Subcutaneous adipose tissue (tissue), 4 donors: Measurements from ENCODE around the gene ZNF580. TPM values are rescaled to one million over a fixed set of nuclear protein-coding genes. Genes with fewer than 3 reads are reported as not detected.

Experiments
- total RNA-seq, 4 donors: library from RNA; depleted of rRNA; stranded (reverse); fragments of >200 nt; gene quantifications; one replicate each; pipeline ENCODE4 v1.1.0, GENCODE V29; 2016
- TF ChIP-seq, protein P1 (sequence below): fragments of 450-650 bp; IDR thresholded peaks from one replicate; pipeline ENCODE4 v1.5.1; 2016; ENCODE audit warnings: low read depth, mild to moderate bottlenecking, control low read depth, antibody characterized with exemption, moderate library complexity

ZNF580 gene
- total RNA-seq, 4 donors from 2014 or later, result 5.9 to 35.4 (median 12.3) TPM

DNA sequence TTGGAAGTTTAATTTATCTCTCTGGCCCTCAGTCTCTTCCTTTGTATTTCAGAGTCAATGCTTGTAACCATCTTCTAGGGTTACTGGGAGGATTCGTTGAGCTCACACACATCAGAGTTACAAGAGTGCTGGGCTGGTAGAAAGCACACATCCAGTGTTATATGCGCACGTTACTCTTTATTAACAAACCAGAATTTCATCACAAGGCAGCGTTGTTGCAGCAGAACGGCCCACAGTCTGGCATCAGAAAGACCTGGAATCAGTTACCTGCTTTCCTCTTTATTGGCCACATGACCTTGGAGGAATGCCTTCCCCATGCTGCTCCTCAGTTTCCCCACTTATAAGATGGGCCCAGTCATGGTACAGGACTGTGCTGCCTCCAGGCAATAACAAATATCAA is 31.5 kb upstream of the ZNF580 start:
- TF ChIP-seq, protein P1, sequence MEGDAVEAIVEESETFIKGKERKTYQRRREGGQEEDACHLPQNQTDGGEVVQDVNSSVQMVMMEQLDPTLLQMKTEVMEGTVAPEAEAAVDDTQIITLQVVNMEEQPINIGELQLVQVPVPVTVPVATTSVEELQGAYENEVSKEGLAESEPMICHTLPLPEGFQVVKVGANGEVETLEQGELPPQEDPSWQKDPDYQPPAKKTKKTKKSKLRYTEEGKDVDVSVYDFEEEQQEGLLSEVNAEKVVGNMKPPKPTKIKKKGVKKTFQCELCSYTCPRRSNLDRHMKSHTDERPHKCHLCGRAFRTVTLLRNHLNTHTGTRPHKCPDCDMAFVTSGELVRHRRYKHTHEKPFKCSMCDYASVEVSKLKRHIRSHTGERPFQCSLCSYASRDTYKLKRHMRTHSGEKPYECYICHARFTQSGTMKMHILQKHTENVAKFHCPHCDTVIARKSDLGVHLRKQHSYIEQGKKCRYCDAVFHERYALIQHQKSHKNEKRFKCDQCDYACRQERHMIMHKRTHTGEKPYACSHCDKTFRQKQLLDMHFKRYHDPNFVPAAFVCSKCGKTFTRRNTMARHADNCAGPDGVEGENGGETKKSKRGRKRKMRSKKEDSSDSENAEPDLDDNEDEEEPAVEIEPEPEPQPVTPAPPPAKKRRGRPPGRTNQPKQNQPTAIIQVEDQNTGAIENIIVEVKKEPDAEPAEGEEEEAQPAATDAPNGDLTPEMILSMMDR, result no peak

DNA sequence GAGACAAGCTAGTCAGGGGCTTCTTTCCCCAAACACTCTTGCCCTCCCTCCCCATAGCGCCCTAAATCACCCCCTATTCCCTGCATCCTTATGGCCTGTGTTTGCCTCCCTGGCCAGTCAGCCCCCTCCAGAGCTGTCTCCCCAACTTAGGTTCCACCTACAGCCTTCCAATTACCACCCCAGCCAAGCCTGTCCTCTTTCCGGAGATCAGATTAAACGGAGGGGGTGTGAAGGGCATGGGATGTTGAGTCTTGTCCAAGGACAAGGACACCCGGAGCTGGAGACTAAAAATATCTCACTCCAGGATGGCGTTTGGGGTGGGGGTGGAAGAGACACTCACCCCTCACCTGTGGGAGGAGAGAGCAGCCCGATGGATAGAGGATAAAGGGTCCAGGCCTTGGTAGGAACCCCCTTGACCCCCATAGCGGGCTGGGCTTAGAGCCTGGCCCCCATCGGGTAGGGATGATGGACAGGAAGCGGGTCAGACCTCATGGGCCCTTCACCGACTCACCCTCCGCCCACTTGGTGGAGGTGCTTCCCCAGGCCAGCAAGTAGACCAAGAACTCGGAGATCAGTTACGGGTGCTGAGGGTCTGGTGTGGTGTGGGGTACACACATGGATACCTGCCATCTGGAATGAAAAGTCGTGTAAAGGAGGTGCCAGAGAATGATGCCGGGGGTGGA is 29.4 kb upstream of the ZNF580 start:
- TF ChIP-seq, protein P1, result no peak

DNA sequence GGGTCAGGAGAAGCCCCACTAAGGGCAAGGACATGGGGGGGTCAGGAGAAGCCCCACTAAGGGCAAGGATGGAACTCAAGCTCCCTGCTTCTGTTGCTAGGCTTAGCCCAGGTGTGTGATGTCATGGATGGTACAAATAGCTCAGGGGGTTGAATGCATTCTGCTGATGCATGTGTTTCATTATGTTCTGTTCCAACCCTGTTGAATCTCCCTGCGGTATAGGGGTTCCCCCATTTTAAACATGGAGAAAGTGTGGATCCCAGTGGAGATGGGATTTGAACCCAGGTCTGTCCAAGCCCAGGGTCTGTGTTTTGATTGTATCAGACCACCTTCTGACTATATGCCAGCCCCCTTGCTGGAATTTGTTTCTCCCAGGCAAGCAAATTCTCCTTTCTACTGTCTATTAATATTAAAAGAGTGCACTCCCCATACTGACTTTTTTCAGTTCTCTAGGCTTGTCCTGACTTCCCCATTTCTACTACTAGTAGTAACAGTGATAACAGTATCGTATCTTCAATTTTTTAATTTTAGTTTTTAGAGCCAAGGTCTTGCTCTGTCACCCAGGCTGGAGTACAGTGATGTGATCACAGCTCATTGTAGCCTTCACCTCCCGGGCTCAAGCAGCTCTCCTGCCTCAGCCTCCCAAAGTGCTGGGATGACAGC is 28.7 kb upstream of the ZNF580 start:
- TF ChIP-seq, protein P1, result no peak

DNA sequence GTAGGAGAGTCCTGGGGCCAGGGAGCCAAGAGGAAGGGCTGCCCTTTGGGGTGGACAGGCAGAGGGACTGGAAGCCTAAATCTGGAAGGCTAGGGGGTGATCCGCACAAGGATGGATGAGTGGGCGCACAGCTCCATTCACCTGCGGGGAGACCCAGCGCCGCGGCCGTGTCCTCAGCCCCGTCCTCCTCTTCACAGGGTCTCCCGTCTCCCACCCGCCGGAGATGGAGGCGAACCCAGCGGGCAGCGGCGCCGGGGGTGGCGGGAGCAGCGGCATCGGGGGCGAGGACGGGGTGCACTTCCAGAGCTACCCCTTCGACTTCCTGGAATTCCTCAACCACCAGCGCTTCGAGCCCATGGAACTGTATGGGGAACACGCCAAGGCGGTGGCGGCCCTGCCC is 27.4 kb upstream of the ZNF580 start:
- TF ChIP-seq, protein P1, result no peak

DNA sequence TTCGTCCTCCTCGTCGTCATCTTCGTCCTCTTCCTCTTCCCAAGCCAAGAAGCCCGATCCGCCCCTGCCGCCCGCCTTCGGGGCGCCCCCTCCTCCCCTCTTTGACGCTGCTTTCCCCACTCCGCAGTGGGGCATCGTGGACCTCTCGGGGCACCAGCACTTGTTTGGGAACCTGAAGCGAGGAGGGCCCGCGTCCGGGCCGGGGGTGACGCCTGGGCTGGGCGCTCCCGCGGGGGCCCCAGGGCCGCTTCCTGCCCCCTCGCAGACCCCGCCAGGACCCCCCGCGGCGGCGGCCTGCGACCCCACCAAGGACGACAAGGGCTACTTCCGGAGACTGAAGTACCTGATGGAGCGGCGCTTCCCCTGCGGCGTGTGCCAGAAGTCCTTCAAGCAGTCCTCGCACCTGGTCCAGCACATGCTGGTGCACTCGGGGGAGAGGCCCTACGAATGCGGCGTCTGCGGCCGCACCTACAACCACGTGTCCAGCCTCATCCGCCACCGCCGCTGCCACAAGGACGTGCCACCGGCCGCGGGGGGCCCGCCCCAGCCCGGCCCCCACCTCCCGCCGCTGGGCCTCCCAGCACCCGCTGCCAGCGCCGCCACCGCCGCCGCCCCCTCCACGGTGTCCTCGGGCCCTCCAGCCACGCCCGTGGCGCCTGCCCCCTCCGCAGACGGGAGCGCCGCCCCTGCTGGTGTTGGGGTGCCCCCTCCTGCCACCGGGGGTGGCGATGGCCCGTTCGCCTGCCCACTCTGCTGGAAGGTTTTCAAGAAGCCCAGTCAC is 26.7 kb upstream of the ZNF580 start:
- TF ChIP-seq, protein P1, result no peak

DNA sequence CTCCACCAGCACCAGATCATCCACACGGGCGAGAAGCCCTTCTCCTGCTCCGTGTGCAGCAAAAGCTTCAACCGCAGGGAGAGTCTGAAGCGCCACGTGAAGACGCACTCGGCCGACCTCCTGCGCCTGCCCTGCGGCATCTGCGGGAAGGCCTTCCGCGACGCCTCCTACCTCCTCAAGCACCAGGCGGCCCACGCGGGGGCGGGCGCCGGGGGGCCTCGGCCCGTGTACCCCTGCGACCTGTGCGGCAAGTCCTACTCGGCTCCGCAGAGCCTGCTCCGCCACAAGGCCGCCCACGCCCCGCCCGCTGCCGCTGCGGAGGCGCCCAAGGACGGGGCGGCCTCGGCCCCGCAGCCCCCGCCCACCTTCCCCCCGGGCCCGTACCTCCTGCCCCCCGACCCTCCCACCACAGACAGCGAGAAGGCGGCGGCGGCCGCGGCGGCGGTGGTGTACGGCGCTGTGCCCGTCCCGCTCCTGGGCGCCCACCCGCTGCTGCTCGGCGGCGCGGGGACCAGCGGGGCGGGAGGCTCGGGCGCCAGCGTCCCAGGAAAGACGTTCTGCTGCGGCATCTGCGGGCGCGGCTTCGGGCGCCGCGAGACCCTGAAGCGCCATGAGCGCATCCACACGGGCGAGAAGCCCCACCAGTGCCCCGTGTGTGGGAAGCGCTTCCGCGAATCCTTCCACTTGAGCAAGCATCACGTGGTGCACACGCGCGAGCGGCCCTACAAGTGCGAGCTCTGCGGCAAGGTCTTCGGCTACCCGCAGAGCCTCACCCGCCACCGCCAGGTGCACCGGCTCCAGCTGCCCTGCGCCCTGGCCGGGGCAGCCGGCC is 25.9 kb upstream of the ZNF580 start:
- TF ChIP-seq, protein P1, result no peak
